HepG2 (cell line): ENCODE data around the gene RNASE11. TPM values are rescaled to one million over a fixed set of nuclear protein-coding genes. Genes with fewer than 3 reads are reported as not detected.

ENCODE experiments used
- ATAD3A ChIP-seq: sonication (generic); formaldehyde crosslinking; IDR thresholded peaks from 2 replicates; pipeline ENCODE4 v1.4.0; 2020; ENCODE audit warnings: missing genetic modification reagents
- DMAP1 ChIP-seq: IDR thresholded peaks from 2 replicates; pipeline ENCODE4 v1.6.1; 2016
- PTBP1 ChIP-seq: fragments of 200-400 bp; formaldehyde crosslinking; IDR thresholded peaks from 2 replicates; pipeline ENCODE4 v1.6.1; 2018; ENCODE audit warnings: low read length, low read depth; ENCODE audit not compliant: poor library complexity, severe bottlenecking
- THAP11 ChIP-seq: IDR thresholded peaks from 2 replicates; pipeline ENCODE4 v1.6.1; 2016; ENCODE audit warnings: missing biosample characterization, missing genetic modification reagents
- ZNF335 ChIP-seq: sonication (generic); formaldehyde crosslinking; IDR thresholded peaks from 2 replicates; pipeline ENCODE4 v1.4.0; 2020; ENCODE audit warnings: missing genetic modification reagents
- ZNF549 ChIP-seq: sonication (generic); formaldehyde crosslinking; IDR thresholded peaks from 2 replicates; pipeline ENCODE4 v1.5.0; 2020; ENCODE audit warnings: missing genetic modification reagents
- ZNF569 ChIP-seq: sonication (generic); formaldehyde crosslinking; IDR thresholded peaks from 2 replicates; pipeline ENCODE4 v1.5.0; 2020; ENCODE audit warnings: mild to moderate bottlenecking, missing genetic modification reagents, moderate library complexity, borderline replicate concordance
- ZNF703 ChIP-seq: sonication (generic); formaldehyde crosslinking; IDR thresholded peaks from 2 replicates; pipeline ENCODE4 v1.5.1; 2020; ENCODE audit warnings: missing genetic modification reagents, mild to moderate bottlenecking, moderate library complexity, borderline replicate concordance
- polyA plus RNA-seq, 8 experiments: library from polyadenylated mRNA; depleted of rRNA in 3 of 8; stranded (reverse) in 7 of 8; unstranded in 1 of 8; fragments of >200 nt; fragmentation: Illumina TruSeq in 4 of 8; extraction: Trizol in 4 of 8; gene quantifications; 2 replicates each; pipeline versions ENCODE4 v1.2.1 to v1.2.3, GENCODE V29; 2011 to 2016; ENCODE audit warnings: low read depth in 4 of 8, missing spikeins in 1 of 8, mixed read lengths in 1 of 8; ENCODE audit not compliant: insufficient read depth in 1 of 8
- total RNA-seq, 5 experiments: library from RNA; depleted of rRNA; stranded (reverse); fragments of >200 nt; fragmentation: Illumina TruSeq; extraction: Trizol; gene quantifications; 2 replicates each; pipeline ENCODE4 v1.2.3, GENCODE V29; 2016; ENCODE audit warnings: low read depth in 1 of 5
- TF ChIP-seq, protein P1 (sequence below): sonication (generic); formaldehyde crosslinking; IDR thresholded peaks from 2 replicates; pipeline ENCODE4 v1.5.1; 2020; ENCODE audit warnings: mild to moderate bottlenecking, missing genetic modification reagents, moderate library complexity
- TF ChIP-seq, protein P2 (sequence below): sonication (generic); formaldehyde crosslinking; IDR thresholded peaks from 2 replicates; pipeline ENCODE4 v1.8.0; 2022; ENCODE audit warnings: mild to moderate bottlenecking, missing genetic modification reagents, moderate library complexity
- TF ChIP-seq, protein P3 (sequence below): sonication (generic); formaldehyde crosslinking; IDR thresholded peaks from 2 replicates; pipeline ENCODE4 v1.5.0; 2020; ENCODE audit warnings: missing genetic modification reagents
- TF ChIP-seq, protein P4 (sequence below): sonication (generic); formaldehyde crosslinking; IDR thresholded peaks from 2 replicates; pipeline ENCODE4 v1.5.0; 2020; ENCODE audit warnings: mild to moderate bottlenecking, missing genetic modification reagents, borderline replicate concordance

The RNASE11 gene
- total and polyA plus RNA-seq, 2 of the 13 experiments (the other 11 are each of a cell fraction or from before 2014, with no cell fraction given) = not detected

DNA sequence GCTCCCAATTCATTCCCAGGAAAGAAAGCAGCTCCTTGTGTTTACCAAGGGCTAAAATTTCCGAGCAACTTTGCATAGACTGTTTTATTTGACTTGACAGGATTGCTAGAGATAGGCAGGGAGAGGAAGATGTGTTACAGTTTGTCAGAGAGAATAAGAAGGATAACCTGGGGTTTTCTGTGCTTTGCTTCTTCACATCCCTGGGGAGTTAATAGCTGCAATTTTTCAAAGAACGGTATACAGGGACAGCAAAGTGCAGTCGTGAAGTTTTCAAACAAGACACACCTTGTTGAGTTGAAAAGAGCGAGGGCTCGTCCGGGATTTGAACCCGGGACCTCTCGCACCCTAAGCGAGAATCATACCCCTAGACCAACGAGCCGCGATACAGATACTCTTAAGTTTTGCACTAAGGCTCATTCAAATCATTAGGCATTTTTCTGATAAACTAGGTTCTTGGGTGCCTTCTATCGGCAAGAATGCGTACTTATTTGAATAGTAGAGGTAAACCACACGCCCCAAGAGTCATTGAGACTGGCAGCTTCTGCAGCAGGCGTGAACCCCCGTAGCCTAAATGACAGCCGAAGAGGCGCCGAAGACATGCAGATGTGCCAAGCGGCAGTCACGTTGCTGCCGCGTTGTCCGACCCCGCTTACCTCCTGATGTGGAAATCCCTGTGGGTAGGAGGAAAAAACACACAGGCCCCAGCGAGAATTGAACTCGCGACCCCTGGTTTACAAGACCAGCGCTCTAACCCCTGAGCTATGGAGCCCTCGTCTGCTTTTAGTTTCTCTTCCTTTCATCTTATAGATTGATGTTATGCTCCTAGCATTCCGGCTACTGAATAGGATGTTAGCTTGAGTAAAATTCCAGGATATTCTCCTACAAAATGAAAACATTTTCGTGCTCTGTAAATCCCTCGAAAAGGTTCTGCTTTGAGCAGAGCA is 25.6 kb upstream of the RNASE11 start (continued):
- TF ChIP-seq THAP11 (CRISPR knock-in tag) (peak; percentile 73; the same call in 1 of the 2 replicates), ZNF549 (CRISPR knock-in tag) (0 out of 2 replicates have a peak, but pooled peaks have one; percentile 26), ATAD3A (CRISPR knock-in tag) (no peak; the same call in 1 of the 2 replicates), PTBP1 (no peak), DMAP1 (CRISPR knock-in tag) (peak; percentile 66; the same call in 1 of the 2 replicates), ZNF703 (CRISPR knock-in tag) (peak; percentile 72; the same call in 1 of the 2 replicates), ZNF569 (CRISPR knock-in tag) (no peak), ZNF335 (CRISPR knock-in tag) (peak; percentile 69; the same call in 1 of the 2 replicates)
- TF ChIP-seq, protein P1, sequence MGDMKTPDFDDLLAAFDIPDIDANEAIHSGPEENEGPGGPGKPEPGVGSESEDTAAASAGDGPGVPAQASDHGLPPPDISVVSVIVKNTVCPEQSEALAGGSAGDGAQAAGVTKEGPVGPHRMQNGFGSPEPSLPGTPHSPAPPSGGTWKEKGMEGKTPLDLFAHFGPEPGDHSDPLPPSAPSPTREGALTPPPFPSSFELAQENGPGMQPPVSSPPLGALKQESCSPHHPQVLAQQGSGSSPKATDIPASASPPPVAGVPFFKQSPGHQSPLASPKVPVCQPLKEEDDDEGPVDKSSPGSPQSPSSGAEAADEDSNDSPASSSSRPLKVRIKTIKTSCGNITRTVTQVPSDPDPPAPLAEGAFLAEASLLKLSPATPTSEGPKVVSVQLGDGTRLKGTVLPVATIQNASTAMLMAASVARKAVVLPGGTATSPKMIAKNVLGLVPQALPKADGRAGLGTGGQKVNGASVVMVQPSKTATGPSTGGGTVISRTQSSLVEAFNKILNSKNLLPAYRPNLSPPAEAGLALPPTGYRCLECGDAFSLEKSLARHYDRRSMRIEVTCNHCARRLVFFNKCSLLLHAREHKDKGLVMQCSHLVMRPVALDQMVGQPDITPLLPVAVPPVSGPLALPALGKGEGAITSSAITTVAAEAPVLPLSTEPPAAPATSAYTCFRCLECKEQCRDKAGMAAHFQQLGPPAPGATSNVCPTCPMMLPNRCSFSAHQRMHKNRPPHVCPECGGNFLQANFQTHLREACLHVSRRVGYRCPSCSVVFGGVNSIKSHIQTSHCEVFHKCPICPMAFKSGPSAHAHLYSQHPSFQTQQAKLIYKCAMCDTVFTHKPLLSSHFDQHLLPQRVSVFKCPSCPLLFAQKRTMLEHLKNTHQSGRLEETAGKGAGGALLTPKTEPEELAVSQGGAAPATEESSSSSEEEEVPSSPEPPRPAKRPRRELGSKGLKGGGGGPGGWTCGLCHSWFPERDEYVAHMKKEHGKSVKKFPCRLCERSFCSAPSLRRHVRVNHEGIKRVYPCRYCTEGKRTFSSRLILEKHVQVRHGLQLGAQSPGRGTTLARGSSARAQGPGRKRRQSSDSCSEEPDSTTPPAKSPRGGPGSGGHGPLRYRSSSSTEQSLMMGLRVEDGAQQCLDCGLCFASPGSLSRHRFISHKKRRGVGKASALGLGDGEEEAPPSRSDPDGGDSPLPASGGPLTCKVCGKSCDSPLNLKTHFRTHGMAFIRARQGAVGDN = peak; percentile 87
- TF ChIP-seq, protein P2, sequence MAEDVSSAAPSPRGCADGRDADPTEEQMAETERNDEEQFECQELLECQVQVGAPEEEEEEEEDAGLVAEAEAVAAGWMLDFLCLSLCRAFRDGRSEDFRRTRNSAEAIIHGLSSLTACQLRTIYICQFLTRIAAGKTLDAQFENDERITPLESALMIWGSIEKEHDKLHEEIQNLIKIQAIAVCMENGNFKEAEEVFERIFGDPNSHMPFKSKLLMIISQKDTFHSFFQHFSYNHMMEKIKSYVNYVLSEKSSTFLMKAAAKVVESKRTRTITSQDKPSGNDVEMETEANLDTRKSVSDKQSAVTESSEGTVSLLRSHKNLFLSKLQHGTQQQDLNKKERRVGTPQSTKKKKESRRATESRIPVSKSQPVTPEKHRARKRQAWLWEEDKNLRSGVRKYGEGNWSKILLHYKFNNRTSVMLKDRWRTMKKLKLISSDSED = 0 out of 2 replicates have a peak, but pooled peaks have one; percentile 53
- TF ChIP-seq, protein P3, sequence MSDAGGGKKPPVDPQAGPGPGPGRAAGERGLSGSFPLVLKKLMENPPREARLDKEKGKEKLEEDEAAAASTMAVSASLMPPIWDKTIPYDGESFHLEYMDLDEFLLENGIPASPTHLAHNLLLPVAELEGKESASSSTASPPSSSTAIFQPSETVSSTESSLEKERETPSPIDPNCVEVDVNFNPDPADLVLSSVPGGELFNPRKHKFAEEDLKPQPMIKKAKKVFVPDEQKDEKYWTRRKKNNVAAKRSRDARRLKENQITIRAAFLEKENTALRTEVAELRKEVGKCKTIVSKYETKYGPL (CRISPR knock-in tag) = no peak
- TF ChIP-seq, protein P4, sequence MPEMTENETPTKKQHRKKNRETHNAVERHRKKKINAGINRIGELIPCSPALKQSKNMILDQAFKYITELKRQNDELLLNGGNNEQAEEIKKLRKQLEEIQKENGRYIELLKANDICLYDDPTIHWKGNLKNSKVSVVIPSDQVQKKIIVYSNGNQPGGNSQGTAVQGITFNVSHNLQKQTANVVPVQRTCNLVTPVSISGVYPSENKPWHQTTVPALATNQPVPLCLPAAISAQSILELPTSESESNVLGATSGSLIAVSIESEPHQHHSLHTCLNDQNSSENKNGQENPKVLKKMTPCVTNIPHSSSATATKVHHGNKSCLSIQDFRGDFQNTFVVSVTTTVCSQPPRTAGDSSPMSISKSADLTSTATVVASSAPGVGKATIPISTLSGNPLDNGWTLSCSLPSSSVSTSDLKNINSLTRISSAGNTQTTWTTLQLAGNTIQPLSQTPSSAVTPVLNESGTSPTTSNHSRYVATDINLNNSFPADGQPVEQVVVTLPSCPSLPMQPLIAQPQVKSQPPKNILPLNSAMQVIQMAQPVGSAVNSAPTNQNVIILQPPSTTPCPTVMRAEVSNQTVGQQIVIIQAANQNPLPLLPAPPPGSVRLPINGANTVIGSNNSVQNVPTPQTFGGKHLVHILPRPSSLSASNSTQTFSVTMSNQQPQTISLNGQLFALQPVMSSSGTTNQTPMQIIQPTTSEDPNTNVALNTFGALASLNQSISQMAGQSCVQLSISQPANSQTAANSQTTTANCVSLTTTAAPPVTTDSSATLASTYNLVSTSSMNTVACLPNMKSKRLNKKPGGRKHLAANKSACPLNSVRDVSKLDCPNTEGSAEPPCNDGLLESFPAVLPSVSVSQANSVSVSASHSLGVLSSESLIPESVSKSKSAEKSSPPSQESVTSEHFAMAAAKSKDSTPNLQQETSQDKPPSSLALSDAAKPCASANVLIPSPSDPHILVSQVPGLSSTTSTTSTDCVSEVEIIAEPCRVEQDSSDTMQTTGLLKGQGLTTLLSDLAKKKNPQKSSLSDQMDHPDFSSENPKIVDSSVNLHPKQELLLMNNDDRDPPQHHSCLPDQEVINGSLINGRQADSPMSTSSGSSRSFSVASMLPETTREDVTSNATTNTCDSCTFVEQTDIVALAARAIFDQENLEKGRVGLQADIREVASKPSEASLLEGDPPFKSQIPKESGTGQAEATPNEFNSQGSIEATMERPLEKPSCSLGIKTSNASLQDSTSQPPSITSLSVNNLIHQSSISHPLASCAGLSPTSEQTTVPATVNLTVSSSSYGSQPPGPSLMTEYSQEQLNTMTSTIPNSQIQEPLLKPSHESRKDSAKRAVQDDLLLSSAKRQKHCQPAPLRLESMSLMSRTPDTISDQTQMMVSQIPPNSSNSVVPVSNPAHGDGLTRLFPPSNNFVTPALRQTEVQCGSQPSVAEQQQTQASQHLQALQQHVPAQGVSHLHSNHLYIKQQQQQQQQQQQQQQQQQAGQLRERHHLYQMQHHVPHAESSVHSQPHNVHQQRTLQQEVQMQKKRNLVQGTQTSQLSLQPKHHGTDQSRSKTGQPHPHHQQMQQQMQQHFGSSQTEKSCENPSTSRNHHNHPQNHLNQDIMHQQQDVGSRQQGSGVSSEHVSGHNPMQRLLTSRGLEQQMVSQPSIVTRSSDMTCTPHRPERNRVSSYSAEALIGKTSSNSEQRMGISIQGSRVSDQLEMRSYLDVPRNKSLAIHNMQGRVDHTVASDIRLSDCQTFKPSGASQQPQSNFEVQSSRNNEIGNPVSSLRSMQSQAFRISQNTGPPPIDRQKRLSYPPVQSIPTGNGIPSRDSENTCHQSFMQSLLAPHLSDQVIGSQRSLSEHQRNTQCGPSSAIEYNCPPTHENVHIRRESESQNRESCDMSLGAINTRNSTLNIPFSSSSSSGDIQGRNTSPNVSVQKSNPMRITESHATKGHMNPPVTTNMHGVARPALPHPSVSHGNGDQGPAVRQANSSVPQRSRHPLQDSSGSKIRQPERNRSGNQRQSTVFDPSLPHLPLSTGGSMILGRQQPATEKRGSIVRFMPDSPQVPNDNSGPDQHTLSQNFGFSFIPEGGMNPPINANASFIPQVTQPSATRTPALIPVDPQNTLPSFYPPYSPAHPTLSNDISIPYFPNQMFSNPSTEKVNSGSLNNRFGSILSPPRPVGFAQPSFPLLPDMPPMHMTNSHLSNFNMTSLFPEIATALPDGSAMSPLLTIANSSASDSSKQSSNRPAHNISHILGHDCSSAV (CRISPR knock-in tag) = no peak
